NOMO-1 treated with DMSO at 0.1 percent for 48 hours (cell line): ENCODE measurements around the gene DENND2A.
"Not testable (repeated sequence)": the region's sequence is repeated elsewhere in the genome, so short reads cannot be mapped to it uniquely, and the experiment has no call there.

Source experiments
- DNase-seq: peaks from one replicate; lab custom pipeline; 2025; ENCODE audit not compliant: unreplicated experiment; lab: John Stamatoyannopoulos, UW

Gene DENND2A

GRCh38 chr7:140646931-140647647 is 6.5 kb upstream of the DENND2A start:
- no peak for DNase-seq

GRCh38 chr7:140645166-140645900 is 4.7 kb upstream of the DENND2A start:
- DNase-seq, result no peak

- DNase-seq, result not testable (repeated sequence)
These were observed 4.1 kb upstream of the DENND2A start for GRCh38 chr7:140644761-140645160.

- DNase-seq, result no peak
These were observed 2.8 kb upstream of the DENND2A start for GRCh38 chr7:140643416-140643815.

- no peak for DNase-seq
These were observed 1.0 kb upstream of the DENND2A start for GRCh38 chr7:140641524-140642195.

- no peak for DNase-seq
These were observed 464 bp downstream of the DENND2A start for GRCh38 chr7:140640060-140640637.

- no peak for DNase-seq
These were observed 1.1 kb downstream of the DENND2A start for GRCh38 chr7:140639366-140640053.

- no peak for DNase-seq
These were observed 2.3 kb downstream of the DENND2A start for GRCh38 chr7:140638173-140638791.

- DNase-seq, result no peak
These were observed 3.2 kb downstream of the DENND2A start for GRCh38 chr7:140637400-140637799.

GRCh38 chr7:140635816-140636215 is 4.8 kb downstream of the DENND2A start:
- no peak for DNase-seq

- DNase-seq, result no peak
These were observed 5.3 kb downstream of the DENND2A start for GRCh38 chr7:140635345-140635744.

- DNase-seq, result no peak
These were observed 9.0 kb downstream of the DENND2A start for GRCh38 chr7:140631602-140632001.

- no peak for DNase-seq
These were observed 9.6 kb downstream of the DENND2A start for GRCh38 chr7:140631021-140631420.

GRCh38 chr7:140625908-140626868 is 14.4 kb downstream of the DENND2A start:
- no peak for DNase-seq

- not testable (repeated sequence) for DNase-seq
These were observed 15.4 kb downstream of the DENND2A start for GRCh38 chr7:140625192-140625558.

GRCh38 chr7:140624392-140625191 is 16.0 kb downstream of the DENND2A start:
- DNase-seq, result no peak

GRCh38 chr7:140623980-140624379 is 16.6 kb downstream of the DENND2A start:
- no peak for DNase-seq

- DNase-seq, result no peak
These were observed 19.1 kb downstream of the DENND2A start for GRCh38 chr7:140621401-140622021.
